Endometrial microvascular endothelial cells (primary cell): ENCODE results near the gene UPK3BL1. TPM values are rescaled to one million over a fixed set of nuclear protein-coding genes. Genes with fewer than 3 reads are reported as not detected.
"Not testable (repeated sequence)": the region's sequence is repeated elsewhere in the genome, so short reads cannot be mapped to it uniquely, and the experiment has no call there.

Experiments
- in situ Hi-C: cut with HindIII; loops from 2 replicates; pipeline ENCODE4 v1.10.0; 2017; ENCODE audit warnings: low sequenced_read_pairs, low pct_unique_long_range_greater_than_20kb; ENCODE audit errors: inconsistent ontology term
- total RNA-seq: library from RNA; depleted of rRNA; stranded (reverse); fragments of >200 nt; gene quantifications from one replicate; pipeline ENCODE4 v1.2.3, GENCODE V29; 2015; ENCODE audit errors: inconsistent ontology term

Gene UPK3BL1
- total RNA-seq, 1 donor from 2014 or later = 38.5 TPM

GRCh38 chr7:102593637-102594334 lies 48.8 kb downstream of the UPK3BL1 start:
- in situ Hi-C loops = not testable (repeated sequence)

- in situ Hi-C loops = not testable (repeated sequence)
Observed at GRCh38 chr7:102592477-102593019, 50.0 kb downstream of the UPK3BL1 start.

DNA sequence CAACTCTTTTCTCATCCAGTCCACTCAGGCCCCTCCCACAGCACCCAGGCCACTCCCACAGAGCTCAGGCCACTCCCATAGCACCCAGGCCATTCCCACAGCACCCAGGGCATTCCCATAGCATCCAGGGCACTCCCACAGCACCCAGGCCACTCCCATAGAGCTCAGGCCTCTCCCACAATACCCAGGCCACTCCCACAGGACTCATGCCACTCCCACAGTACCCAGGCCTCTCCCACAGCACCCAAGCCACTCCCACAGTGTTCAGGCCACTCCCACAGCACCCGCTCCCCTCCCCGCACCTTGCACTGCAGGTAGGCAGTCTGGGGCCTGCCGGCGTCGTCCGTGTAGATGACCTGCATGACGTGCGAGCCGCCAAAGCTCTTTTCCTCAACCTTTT lies 52.7 kb downstream of the UPK3BL1 start:
- in situ Hi-C loops = not testable (repeated sequence)

Other genes with a start within 250 kb of the UPK3BL1 start
- 5.6 TPM for gene PRKRIP1, start 246.4 kb downstream of the UPK3BL1 start, total RNA-seq
- gene ORAI2, start 209.2 kb downstream of the UPK3BL1 start, total RNA-seq = 65.0 TPM
- 12.8 TPM for gene ALKBH4, start 177.9 kb downstream of the UPK3BL1 start, total RNA-seq
- 11.9 TPM for gene LRWD1, start 177.8 kb downstream of the UPK3BL1 start, total RNA-seq
- gene POLR2J, start 163.9 kb downstream of the UPK3BL1 start, total RNA-seq = 7.4 TPM
- 2.7 TPM for gene RASA4B, start 125.0 kb downstream of the UPK3BL1 start, total RNA-seq
- gene UPK3BL2, start 99.1 kb downstream of the UPK3BL1 start, total RNA-seq = not detected
- gene SPDYE2, start 91.6 kb downstream of the UPK3BL1 start, total RNA-seq = not detected
- gene POLR2J3, start 70.2 kb downstream of the UPK3BL1 start, total RNA-seq = 14.7 TPM
- 6.9 TPM for gene RASA4, start 26.0 kb downstream of the UPK3BL1 start, total RNA-seq
- gene SPDYE2B, start 7.5 kb upstream of the UPK3BL1 start, total RNA-seq = not detected
- gene POLR2J2, start 28.9 kb upstream of the UPK3BL1 start, total RNA-seq = 2.0 TPM
- 14.2 TPM for gene FAM185A, start 106.2 kb upstream of the UPK3BL1 start, total RNA-seq